ENCODE results near the gene NAGK. TPM values are rescaled to one million over a fixed set of nuclear protein-coding genes. Genes with fewer than 3 reads are reported as not detected.

NAGK gene
- total and polyA plus RNA-seq, 9 of the 15 experiments (the other 6 are each of a cell fraction or from before 2014, with no cell fraction given), result 4.9 to 14.9 (median 10.6) TPM

- TF ChIP-seq, protein P1, sequence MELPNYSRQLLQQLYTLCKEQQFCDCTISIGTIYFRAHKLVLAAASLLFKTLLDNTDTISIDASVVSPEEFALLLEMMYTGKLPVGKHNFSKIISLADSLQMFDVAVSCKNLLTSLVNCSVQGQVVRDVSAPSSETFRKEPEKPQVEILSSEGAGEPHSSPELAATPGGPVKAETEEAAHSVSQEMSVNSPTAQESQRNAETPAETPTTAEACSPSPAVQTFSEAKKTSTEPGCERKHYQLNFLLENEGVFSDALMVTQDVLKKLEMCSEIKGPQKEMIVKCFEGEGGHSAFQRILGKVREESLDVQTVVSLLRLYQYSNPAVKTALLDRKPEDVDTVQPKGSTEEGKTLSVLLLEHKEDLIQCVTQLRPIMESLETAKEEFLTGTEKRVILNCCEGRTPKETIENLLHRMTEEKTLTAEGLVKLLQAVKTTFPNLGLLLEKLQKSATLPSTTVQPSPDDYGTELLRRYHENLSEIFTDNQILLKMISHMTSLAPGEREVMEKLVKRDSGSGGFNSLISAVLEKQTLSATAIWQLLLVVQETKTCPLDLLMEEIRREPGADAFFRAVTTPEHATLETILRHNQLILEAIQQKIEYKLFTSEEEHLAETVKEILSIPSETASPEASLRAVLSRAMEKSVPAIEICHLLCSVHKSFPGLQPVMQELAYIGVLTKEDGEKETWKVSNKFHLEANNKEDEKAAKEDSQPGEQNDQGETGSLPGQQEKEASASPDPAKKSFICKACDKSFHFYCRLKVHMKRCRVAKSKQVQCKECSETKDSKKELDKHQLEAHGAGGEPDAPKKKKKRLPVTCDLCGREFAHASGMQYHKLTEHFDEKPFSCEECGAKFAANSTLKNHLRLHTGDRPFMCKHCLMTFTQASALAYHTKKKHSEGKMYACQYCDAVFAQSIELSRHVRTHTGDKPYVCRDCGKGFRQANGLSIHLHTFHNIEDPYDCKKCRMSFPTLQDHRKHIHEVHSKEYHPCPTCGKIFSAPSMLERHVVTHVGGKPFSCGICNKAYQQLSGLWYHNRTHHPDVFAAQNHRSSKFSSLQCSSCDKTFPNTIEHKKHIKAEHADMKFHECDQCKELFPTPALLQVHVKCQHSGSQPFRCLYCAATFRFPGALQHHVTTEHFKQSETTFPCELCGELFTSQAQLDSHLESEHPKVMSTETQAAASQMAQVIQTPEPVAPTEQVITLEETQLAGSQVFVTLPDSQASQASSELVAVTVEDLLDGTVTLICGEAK (IDR thresholded peaks at IDR 0.05), result no peak
- TF ChIP-seq, protein P1 (CRISPR knock-in tag; IDR thresholded peaks at IDR 0.05), result no peak
- TF ChIP-seq ELK3 (CRISPR knock-in tag; IDR thresholded peaks at IDR 0.05) (no peak), ZBTB8A (IDR thresholded peaks at IDR 0.05; ENCODE audit: partially characterized antibody) (no peak), ZNF124 (CRISPR knock-in tag; IDR thresholded peaks at IDR 0.05) (no peak)
Measured at GRCh38 chr2:71074893-71075395, 6.5 kb downstream of the NAGK start (continued).

Data from K562 (cell line).